Hematopoietic multipotent progenitor cell treated with erythropoietin and hydrocortisone succinate and interleukin-3 and kit ligand, for 17 days (in vitro differentiated cells): ENCODE results near the gene ATM.
"Not testable (repeated sequence)": the region's sequence is repeated elsewhere in the genome, so short reads cannot be mapped to it uniquely, and the experiment has no call there.

Source experiments
- DNase-seq: peaks from one replicate; pipeline ENCODE4 v3.0.0-alpha.2; 2015; ENCODE audit warnings: low spot score

Gene ATM

DNA sequence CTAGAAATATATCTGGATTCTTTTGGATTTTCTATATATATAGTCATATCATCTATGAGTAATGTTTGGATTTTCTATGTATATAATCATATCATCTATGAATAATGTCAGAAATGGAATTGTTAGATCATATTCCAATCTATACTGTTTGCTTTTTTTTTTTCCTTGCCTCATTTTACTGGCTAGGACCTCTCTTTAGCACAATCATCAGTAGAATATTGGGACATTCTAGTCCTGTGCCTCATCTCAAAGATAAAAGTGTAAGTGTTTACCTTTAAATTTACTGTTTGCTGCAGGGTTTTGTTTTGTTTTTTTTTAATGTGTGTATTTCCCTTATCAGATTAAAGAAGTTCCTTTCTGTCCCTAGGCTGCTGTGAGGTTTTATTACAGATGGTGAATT is 147.4 kb downstream of the ATM start:
- no peak for DNase-seq

DNA sequence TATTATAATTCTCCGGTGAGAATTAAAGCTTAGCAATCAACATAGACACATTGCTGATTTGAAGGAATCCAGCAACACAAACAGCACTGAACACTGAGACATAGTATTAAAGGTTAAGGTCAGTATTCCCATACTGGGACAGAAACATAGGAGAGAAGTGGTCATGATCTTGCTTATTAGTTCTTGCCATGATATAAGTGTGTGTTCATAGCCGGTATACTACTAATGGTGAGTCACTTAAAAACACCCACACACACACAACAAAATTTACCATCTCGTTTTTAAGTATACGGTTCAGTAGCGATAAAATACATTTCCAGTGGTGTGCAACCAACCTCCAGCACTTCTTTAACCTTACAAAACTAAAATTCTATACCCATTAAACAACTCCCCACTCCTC is 148.1 kb downstream of the ATM start:
- DNase-seq, result no peak

DNA sequence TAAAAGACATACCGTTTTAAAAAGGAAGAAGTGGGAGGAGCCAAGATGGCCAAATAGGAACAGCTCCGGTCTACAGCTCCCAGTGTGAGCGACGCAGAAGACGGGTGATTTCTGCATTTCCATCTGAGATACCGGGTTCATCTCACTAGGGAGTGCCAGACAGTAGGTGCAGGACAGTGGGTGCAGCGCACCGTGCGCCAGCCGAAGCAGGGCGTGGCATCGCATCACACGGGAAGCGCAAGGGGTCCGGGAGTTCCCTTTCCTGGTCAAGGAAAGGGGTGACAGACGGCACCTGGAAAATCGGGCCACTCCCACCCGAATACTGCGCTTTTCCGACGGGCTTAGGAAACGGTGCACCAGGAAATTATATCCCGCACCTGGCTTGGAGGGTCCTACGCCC is 150.6 kb downstream of the ATM start:
- DNase-seq, result not testable (repeated sequence)

DNA sequence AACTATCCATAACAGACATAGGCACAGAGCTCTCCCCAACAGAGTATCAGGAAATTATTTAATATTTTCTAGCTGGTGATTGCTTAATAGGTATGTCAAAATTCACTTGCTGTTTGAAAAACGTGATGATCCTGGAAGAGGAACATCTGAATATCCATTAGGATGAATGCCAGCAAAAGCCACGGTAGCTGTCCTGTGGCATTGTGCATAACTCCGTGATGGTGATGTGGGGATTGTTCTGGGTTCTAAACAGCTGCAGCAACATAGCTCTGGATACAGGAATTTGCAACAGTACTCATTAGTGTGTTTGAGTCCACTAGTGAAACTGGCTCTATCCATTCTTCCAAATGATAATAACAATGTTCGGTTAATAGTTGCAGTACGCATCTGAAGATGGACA is 165.7 kb downstream of the ATM start:
- no peak for DNase-seq

DNA sequence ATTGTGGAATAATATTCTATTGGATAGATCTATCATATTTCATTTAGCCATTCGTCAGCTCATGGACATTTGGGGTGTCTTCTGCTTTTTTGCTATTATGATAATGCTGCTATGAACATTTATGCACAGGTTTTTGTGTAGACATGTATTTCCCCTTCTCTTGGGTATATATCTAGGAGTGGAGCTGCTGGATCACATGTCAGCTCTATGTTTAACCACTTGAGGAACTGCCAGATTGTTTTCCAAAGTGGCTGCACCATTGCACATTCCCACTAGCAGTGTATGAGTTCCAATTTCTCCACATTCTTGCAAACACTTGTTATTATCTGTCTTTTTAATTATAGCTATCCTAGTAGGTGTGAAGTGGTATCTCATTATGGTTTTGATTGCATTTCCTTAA is 169.5 kb downstream of the ATM start:
- no peak for DNase-seq

DNA sequence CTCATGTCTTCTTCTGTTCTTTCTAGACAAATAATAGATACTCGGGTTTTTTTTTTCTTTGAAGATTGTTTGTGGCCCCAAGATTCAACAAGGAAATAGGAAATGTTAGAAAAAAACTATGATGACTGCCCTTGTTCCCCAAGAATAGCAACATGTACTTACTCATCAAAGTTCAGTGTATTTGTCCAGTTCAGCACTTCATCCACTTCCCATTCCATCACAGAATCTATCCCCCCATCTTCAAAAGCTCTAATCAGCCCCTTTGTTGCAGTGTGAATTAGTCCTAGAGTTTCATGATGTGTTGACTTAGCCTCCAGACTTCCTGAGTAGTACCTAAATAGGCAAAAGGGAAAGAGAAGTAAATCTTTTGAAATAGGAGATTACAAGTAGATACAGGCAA is 170.2 kb downstream of the ATM start:
- no peak for DNase-seq

DNA sequence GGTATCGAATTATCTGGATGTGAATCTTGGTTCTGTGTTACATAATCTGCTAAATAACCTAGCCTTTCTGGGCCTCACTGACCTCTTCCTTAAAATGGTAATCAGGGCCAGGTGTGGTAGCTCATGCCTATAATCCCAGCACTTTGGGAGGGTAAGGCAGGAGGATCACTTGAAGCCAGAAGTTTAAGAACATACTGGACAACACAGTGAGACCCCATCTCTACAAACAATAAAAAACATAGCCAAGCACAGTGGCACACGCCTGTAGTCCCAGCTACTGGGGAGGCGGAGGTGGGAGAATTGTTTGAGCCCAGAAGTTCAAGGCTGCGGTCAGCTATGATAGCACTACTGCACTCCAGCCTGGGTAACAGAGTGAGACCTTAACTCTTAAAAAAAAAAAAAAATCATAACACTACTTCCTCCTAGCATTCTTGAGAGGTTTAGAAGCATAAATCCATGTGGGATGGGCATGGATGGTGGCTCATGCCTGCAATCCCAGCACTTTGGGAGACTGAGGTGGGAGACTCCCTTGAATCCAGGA is 171.9 kb downstream of the ATM start:
- DNase-seq, result no peak

DNA sequence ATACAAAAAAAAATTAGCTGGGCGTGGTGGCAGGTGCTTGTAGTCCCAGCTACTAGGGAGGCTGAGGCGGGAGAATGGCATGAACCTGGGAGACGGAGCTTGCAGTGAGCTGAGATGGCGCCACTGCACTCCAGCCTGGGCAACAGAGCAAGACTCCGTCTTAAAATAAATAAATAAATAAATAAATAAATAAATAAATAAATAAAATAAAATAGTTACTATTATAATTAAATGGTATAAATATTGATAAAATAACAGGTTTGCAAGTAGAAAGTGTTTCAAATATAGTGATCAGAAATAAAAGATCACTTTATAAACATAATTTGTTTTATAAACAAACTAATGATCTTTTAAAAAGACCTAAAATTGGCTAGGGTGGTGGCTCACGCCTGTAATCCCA is 173.8 kb downstream of the ATM start:
- not testable (repeated sequence) for DNase-seq

DNA sequence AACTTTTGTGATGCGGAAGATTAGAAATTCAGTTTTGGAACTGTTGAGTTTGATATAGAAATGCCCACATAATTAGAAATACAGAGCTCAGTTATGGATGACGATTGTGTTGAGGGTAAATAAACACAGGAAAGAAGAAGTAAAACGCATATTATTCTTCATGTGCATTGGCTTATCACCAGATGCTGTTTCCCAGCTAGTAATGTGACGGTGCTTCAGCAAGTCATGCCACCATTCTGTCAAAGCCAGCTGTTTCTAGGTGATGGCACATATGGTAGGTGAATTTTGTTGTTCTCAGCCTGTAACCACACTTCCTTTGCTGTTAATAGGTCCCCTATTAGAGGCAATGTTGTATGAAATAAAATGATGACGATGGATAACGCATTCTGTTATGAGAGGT is 175.6 kb downstream of the ATM start:
- DNase-seq, result no peak

DNA sequence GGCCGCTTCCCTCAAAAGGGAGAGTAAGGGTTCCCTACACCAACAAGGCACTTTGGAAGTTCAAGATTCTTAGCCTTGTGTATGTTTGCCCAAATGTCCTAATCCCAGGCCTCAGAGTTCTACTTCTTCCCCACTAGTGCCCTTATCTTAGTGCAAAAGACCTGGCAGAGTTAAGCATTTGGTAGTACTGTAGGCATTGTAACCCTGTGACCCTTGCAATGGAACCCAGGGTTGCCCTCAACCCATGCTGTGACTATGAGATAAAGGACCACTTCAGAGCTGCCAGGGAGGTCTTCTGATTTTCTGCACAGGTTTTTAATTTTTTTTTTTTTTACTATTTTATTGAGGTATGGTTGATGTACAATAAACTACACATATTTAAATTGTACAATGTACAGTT is 179.4 kb downstream of the ATM start:
- no peak for DNase-seq

DNA sequence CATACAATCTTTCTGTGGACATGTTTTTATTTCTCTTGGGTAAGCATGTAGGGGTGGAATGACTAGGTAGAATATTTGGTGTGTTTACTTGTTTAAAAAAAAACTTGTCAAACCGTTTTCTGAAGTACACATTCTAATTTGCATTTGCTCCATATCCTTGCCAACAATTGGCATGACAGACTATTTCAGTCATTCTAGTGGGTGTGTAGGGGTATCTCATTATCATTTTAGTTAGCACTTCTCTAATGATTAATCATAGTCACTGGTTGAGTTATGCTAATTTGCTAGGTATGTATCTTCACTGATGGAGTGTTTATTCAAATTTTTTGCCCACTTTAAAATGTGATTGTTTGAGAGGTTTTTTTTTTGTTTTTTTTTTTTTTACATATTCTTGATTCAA is 180.2 kb downstream of the ATM start:
- no peak for DNase-seq

DNA sequence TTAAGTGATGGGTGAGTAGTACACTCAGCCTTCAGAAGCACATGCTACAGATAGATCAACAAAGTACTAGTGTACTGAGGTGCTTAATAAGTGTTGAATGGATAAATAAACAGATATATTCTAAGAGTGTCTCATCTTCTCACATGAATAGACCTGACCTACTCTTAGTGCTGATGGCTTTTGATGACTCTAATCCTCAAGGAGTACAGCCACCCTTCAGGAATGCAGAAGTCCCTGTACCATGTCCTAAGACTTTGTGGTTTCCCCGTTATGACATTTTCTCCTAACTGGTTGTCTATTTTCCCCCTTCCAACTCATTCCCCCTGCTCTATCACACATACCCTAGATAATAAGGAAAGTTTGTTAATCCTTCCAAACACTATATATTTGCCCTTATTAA is 182.8 kb downstream of the ATM start:
- no peak for DNase-seq

DNA sequence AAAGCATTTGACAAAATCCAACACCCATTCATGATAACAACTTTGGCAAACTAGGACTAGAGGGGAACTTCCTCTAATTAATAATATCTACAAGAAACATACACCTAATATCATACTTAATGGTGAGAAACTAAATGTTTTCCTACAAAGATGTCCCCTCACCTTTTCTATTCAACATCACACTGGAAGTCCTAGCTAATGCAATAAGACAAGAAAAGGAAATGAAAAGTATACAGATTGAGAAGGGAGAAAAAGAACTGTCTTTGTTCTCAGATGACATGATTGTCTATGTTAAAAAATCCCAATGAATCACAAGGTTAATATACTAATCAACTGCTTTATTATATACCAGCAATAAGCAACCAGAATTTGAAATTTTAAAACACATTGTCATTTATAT is 192.1 kb downstream of the ATM start:
- DNase-seq, result no peak

DNA sequence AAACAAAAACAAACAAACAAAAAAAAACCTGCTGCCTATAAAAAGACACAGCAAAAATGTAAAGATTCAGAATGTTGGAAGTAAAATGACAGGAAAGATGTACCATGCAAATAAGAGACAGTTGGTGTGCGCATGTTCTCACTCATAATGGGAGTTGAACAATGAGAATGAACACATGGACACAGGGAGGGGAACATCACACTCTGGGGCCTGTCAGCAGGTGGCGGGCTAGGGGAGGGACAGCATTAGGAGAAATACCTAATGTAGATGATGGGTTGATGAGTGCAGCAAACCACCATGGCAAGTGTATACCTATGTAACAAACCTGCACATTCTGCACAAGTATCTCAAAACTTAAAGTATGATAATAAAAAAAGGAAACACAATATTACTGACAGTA is 194.7 kb downstream of the ATM start:
- DNase-seq, result not testable (repeated sequence)
